ENCODE measurements around the gene IL3RA.

GRCh38 chrX:1361910-1362309 is 25.3 kb downstream of the IL3RA start:
- no peak for TF ChIP-seq LEF1 (IDR thresholded peaks at IDR 0.05; ENCODE audit: borderline replicate concordance)
- TF ChIP-seq ZNF384 (IDR thresholded peaks at IDR 0.05), result no peak
- no peak for TF ChIP-seq FOXA1 (IDR thresholded peaks at IDR 0.05)
- TF ChIP-seq SP1 (IDR thresholded peaks at IDR 0.05), result no peak
- TF ChIP-seq FOXM1 (IDR thresholded peaks at IDR 0.05; ENCODE audit: borderline replicate concordance), result no peak
- TF ChIP-seq TARDBP (IDR thresholded peaks at IDR 0.05), result no peak
- TF ChIP-seq PKNOX1 (IDR thresholded peaks at IDR 0.05), result no peak
- no peak for TF ChIP-seq NFRKB (IDR thresholded peaks at IDR 0.05)
- no peak for TF ChIP-seq ARNT (IDR thresholded peaks at IDR 0.05)
- TF ChIP-seq BHLHE40 (IDR thresholded peaks at IDR 0.05; ENCODE audit: borderline replicate concordance), result no peak

Data from HEK293T (cell line).